SHP77 (cell line): ENCODE measurements around the gene TIMP3.
"Not testable (repeated sequence)": the region's sequence is repeated elsewhere in the genome, so short reads cannot be mapped to it uniquely, and the experiment has no call there.

ENCODE experiments used
- DNase-seq, 2 experiments: peaks; one replicate each; lab custom pipeline; 2025; lab: John Stamatoyannopoulos, UW

TIMP3 gene

DNA sequence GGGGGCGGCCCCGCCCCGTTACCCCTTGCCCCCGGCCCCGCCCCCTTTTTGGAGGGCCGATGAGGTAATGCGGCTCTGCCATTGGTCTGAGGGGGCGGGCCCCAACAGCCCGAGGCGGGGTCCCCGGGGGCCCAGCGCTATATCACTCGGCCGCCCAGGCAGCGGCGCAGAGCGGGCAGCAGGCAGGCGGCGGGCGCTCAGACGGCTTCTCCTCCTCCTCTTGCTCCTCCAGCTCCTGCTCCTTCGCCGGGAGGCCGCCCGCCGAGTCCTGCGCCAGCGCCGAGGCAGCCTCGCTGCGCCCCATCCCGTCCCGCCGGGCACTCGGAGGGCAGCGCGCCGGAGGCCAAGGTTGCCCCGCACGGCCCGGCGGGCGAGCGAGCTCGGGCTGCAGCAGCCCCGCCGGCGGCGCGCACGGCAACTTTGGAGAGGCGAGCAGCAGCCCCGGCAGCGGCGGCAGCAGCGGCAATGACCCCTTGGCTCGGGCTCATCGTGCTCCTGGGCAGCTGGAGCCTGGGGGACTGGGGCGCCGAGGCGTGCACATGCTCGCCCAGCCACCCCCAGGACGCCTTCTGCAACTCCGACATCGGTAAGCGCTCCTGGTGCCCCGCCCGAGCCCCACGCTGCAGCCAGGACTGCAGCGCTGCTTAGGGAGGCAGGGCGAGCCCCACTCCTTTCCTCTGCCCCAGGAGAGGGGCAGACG is at the start of gene TIMP3:
TSS of gene TIMP3 (plus strand) at position 169 of the 700 bp plus-strand sequence. CDS start at position 466, 297 bp downstream.
- no peak for DNase-seq

GRCh38 chr22:32752326-32752725 is 49.2 kb upstream of the TIMP3 start:
- no peak for DNase-seq

GRCh38 chr22:32752816-32753520 is 48.5 kb upstream of the TIMP3 start:
- no peak for DNase-seq

- DNase-seq: no peak
These were observed 47.9 kb upstream of the TIMP3 start for GRCh38 chr22:32753591-32753990.

DNA sequence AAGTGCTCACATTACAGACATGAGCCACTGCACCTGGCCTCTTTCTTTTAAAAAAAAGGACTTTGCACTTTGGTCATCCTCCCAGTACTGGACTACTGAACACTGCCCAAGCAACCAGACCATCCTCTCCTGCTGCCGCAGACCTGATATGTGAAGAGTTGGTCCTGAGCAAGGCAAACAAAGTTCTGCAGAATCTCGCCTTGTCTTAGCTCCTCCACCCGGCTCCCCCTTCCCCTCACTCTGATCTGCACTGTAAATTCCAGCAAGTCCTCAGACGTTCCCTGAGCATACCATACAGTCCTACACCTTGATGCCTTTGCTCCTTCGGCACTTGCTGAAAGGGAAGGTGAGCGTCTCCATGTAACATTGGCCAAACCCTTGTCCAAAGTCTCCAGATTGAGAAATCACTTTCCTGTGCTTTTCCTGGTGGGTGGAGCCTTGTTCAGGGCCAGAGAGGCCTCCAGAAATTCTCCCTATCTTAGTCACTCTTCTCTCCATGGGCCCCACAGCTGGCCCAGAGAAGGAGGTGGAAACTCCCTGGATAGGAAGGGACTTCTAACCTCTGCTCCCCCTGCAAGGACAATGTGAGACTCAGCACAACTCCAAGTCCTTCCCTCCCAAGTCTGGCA is 47.0 kb upstream of the TIMP3 start:
- DNase-seq: no peak

GRCh38 chr22:32757086-32757762 is 44.3 kb upstream of the TIMP3 start:
- DNase-seq: not testable (repeated sequence)

DNA sequence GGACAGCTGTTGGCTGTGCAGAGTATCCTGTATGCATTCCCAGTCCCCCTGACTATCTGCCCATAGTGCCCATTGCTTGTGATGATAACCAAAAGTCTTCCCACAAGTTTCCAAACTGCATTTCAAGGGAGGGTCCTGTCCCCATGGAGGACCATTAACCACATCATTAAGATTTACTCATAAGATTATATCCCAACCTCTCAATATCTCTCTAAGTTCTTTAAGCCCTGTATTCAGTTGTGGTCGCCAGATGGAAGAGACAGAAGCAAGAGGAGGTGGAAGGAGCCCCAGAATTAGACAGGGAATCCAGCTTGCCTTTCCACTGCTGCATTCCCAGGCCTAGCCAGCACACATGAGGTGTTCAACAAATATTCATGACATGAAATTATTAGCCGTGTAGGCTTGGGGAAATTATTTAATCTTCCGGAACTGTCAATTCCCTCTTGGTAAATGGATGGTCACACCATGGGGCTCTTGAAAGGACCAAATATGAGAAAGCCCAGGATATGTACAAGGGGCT is 42.6 kb upstream of the TIMP3 start:
- no peak for DNase-seq

GRCh38 chr22:32760396-32760795 is 41.1 kb upstream of the TIMP3 start:
- no peak for DNase-seq

GRCh38 chr22:32760815-32761214 is 40.7 kb upstream of the TIMP3 start:
- DNase-seq: no peak

DNA sequence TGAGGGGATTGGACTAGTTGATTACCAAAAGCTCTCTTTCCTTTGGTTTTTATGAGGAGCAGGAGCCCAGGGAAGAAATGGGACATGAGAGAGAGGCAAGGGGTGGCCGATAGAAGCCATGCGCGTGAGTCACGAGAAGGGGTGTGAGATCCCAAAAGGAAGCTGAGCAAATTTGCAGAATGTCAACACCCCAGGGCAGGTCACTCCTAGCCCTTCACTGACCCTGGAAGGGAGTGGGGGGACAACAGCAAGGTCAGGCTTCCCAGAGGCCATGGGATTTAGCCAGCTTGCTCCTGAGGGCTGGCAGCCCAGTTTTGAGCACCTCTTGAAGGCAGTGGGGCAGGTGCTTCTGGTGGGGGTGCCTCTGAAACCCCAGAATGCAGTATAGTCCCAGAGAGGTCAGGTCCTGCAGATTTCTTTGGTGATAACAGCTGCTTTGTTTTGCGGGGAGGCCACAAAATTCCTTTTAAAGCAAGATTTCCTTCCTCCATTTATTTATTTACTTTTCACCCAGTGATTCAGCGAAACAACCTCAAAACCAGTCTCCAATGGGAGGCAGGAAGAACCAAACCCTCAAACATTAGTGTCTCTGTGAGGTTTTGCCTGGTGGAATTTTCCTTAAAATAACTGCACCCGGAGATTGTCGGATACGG is 40.1 kb upstream of the TIMP3 start:
- DNase-seq: no peak

GRCh38 chr22:32764330-32765131 is 37.0 kb upstream of the TIMP3 start:
- DNase-seq: no peak

DNA sequence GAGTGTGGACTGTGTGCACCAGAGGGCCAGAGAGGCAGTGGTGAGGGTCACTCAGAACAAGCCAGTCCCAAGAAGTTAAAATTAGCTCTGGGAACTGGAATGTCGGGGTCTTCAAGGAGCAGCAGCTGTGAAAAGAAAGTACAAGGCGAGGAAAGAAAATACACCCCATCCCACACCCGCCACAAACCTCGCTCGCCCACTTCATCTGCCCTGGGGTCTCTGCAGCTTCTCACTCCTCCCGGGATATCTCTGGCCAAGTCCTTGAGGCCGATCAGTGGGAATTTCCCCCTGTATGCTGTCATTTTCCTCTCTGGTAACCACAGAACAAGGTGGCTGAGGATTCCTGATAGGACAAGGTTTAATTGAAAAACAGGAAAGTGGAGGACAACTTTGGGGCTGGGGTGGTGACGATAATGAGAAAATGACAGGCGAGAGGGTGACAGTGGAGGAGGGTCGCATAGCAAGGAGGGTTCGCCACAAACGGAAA is 36.3 kb upstream of the TIMP3 start:
- DNase-seq: no peak

DNA sequence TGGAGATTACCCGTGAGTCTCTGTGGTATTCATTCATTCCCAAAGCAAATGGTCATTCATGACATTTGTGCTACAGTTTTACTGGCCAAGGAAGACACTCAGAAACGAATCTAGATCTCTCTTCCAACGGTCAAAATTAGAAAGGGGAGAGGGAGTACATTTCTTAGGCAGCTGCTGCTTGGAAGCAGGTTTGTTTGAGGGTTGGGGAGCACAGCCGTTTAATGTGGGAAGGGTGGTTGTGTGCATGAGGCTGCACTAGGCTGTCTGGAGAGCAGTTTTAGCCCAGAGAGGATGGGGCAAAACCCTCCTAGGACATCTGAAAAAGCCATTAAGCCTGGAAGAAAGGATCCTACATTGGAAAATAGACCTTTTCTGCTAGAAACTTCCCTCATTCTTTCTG is 29.7 kb upstream of the TIMP3 start:
- DNase-seq: no peak

GRCh38 chr22:32775957-32776356 is 25.5 kb upstream of the TIMP3 start:
- no peak for DNase-seq

- no peak for DNase-seq
These were observed 25.1 kb upstream of the TIMP3 start for GRCh38 chr22:32776397-32776796.

GRCh38 chr22:32776802-32777201 is 24.7 kb upstream of the TIMP3 start:
- no peak for DNase-seq

DNA sequence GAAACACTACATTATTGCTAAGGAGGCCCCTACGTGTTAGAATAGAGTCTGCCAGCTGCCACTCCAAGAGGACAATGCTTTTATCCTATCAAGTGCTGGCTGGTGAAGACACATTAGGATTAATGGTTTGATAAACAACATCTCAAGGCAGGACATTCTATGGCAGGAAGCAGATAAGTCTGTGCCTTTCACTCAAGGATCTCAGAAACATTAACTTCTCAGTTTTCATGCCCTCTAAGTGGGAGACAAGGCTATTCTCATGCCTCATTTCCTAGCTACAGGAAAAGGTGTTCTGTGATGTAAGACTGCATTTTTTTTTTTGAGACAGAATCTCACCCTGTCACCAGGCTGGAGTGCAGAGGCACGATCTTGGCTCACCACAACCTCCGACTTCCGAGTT is 23.5 kb upstream of the TIMP3 start:
- DNase-seq: no peak

DNA sequence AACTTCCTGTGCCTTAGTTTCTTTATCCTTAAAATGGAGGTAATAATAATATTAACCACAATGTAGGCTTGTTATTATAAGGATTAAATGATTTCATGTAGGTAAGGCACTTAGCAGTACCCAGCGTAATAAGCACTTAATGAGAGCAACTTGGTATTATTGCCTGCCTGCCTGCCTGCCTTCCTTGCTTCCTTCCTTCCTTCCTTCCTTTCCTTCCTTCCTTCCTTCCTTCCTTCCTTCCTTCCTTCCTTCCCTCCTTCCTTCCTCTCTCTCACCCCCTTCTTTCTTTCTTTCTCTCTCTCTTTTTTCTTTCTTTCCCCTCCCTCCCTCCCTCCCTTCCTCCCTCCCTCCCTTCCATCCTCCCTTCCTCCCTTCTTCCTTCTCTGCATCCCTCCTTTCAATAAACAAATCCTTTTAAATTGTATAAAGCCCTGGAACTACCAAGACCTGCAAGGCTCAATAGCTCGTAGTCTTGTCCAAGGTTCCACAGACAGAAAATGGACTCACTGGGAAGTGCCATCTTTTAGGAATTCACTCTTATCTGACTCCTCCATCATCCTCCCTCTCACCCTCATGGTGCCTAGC is 20.7 kb upstream of the TIMP3 start:
- no peak for DNase-seq

GRCh38 chr22:32781695-32782094 is 19.8 kb upstream of the TIMP3 start:
- DNase-seq: no peak

- DNase-seq: no peak
These were observed 16.0 kb upstream of the TIMP3 start for GRCh38 chr22:32785321-32786026.
